Stimulated activated CD4-positive, alpha-beta T cell treated with anti-CD3 and anti-CD28 coated beads, Interleukin-1b, Interleukin-23, amount 100 ng/mL, for 48 hours (primary cell): ENCODE measurements around the gene CABP1.
"Not testable (repeated sequence)": the region's sequence is repeated elsewhere in the genome, so short reads cannot be mapped to it uniquely, and the experiment has no call there.

Source experiments
- DNase-seq: peaks from one replicate; pipeline ENCODE4 v3.0.0-alpha.2; 2020

CABP1 gene

GRCh38 chr12:120668868-120669840 is 28.7 kb downstream of the CABP1 start:
- no peak for DNase-seq

- DNase-seq, result not testable (repeated sequence)
These were observed 29.8 kb downstream of the CABP1 start for GRCh38 chr12:120670237-120670636.

GRCh38 chr12:120670667-120671066 is 30.2 kb downstream of the CABP1 start:
- no peak for DNase-seq

GRCh38 chr12:120674097-120674636 is 33.7 kb downstream of the CABP1 start:
- DNase-seq, result no peak

- peak; percentile 37 for DNase-seq
These were observed 37.5 kb downstream of the CABP1 start for GRCh38 chr12:120677765-120678473.

GRCh38 chr12:120678572-120678971 is 38.1 kb downstream of the CABP1 start:
- no peak for DNase-seq

- DNase-seq, result no peak
These were observed 39.8 kb downstream of the CABP1 start for GRCh38 chr12:120680165-120680738.

- peak; percentile 7 for DNase-seq
These were observed 44.1 kb downstream of the CABP1 start for GRCh38 chr12:120684523-120684932.

GRCh38 chr12:120685522-120685921 is 45.1 kb downstream of the CABP1 start:
- no peak for DNase-seq

- DNase-seq, result peak; percentile 98
These were observed 45.8 kb downstream of the CABP1 start for GRCh38 chr12:120686151-120686689.

GRCh38 chr12:120686690-120687577 is 46.5 kb downstream of the CABP1 start, which contains the start of gene MLEC:
Gene MLEC (plus strand): TSS chr12:120687149. CDS start chr12:120687297, 148 bp downstream.
- DNase-seq, result peak; percentile 99

- peak; percentile 31 for DNase-seq
These were observed 47.3 kb downstream of the CABP1 start for GRCh38 chr12:120687578-120688289.

GRCh38 chr12:120688527-120689071 is 48.2 kb downstream of the CABP1 start:
- DNase-seq, result no peak

GRCh38 chr12:120689397-120690082 is 49.1 kb downstream of the CABP1 start:
- no peak for DNase-seq

- no peak for DNase-seq
These were observed 49.6 kb downstream of the CABP1 start for GRCh38 chr12:120690083-120690450.

GRCh38 chr12:120690978-120691377 is 50.6 kb downstream of the CABP1 start:
- no peak for DNase-seq

GRCh38 chr12:120692524-120693033 is 52.2 kb downstream of the CABP1 start:
- no peak for DNase-seq

- no peak for DNase-seq
These were observed 53.4 kb downstream of the CABP1 start for GRCh38 chr12:120693848-120694247.

- DNase-seq, result no peak
These were observed 56.2 kb downstream of the CABP1 start for GRCh38 chr12:120696626-120697025.

- DNase-seq, result no peak
These were observed 56.9 kb downstream of the CABP1 start for GRCh38 chr12:120697344-120697743.
